OCI-LY3 (cell line): Measurements from ENCODE around the gene IDH1.

ENCODE experiments used
- EZH2phosphoT487 ChIP-seq: fragments of 200-600 bp; shearing (Covaris generic); IDR thresholded peaks from 2 replicates; pipeline ENCODE4 v1.6.1; 2018; ENCODE audit warnings: antibody characterized with exemption, mixed run types, low read depth
- TF ChIP-seq, protein P1 (sequence below): fragments of 200-600, 300-600 bp; sonication (generic); IDR thresholded peaks from 2 replicates; pipeline ENCODE4 v1.5.1; 2014; ENCODE audit warnings: antibody characterized with exemption, low read length, low read depth

DNA sequence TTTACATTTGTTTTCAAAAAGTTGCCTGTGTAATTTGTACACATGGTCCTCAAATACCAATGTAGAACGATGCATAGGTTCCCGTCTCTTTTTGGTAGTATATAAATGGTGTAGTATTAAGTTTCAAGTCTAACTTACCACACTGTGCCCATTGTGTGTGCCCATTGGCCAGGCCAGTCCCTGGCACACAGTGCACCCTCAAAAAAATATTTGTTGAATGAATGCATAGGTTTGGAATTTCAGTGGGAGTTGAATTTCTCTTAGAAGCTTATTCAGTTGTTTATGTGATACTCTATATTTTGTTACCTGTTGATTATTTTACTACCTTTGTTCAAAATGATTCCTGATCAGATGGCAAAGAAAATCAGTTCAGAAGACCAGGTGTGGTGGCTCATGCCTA is 30.1 kb downstream of the IDH1 start:
- TF ChIP-seq, protein P1, sequence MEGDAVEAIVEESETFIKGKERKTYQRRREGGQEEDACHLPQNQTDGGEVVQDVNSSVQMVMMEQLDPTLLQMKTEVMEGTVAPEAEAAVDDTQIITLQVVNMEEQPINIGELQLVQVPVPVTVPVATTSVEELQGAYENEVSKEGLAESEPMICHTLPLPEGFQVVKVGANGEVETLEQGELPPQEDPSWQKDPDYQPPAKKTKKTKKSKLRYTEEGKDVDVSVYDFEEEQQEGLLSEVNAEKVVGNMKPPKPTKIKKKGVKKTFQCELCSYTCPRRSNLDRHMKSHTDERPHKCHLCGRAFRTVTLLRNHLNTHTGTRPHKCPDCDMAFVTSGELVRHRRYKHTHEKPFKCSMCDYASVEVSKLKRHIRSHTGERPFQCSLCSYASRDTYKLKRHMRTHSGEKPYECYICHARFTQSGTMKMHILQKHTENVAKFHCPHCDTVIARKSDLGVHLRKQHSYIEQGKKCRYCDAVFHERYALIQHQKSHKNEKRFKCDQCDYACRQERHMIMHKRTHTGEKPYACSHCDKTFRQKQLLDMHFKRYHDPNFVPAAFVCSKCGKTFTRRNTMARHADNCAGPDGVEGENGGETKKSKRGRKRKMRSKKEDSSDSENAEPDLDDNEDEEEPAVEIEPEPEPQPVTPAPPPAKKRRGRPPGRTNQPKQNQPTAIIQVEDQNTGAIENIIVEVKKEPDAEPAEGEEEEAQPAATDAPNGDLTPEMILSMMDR = no peak
- TF ChIP-seq EZH2phosphoT487 = no peak
